Measurements from ENCODE around the gene RTCA.
"Not testable (repeated sequence)": the region's sequence is repeated elsewhere in the genome, so short reads cannot be mapped to it uniquely, and the experiment has no call there.

The RTCA gene

GRCh38 chr1:100246738-100247137 is 19.3 kb upstream of the RTCA start:
- H3K4me1 Mint-ChIP-seq (ENCODE audit: low read depth) = peaks cover 11% of the 10 kb centered on the region
- H3K27ac Mint-ChIP-seq = no peak overlapping the region

GRCh38 chr1:100249155-100249536 is 16.9 kb upstream of the RTCA start:
- DNase-seq (ENCODE audit: low spot score) = no peak
- H3K9me3 Mint-ChIP-seq = no peaks in the 10 kb centered on the region
- peaks cover 13% of the 10 kb centered on the region for H3K27me3 Mint-ChIP-seq (ENCODE audit: low read depth)
- H3K36me3 Mint-ChIP-seq (ENCODE audit: low read depth) = no peaks in the 10 kb centered on the region
- H3K27ac Mint-ChIP-seq = no peak overlapping the region
- no peak overlapping the region for H3K4me3 Mint-ChIP-seq
- peaks cover 9% of the 10 kb centered on the region for H3K4me1 Mint-ChIP-seq (ENCODE audit: low read depth)

More at GRCh38 chr1:100246738-100247137, 19.3 kb upstream of the RTCA start:
- Mint-ChIP-seq H3K36me3 (ENCODE audit: low read depth) (peaks cover 2% of the 10 kb centered on the region), H3K27me3 (ENCODE audit: low read depth) (no peaks in the 10 kb centered on the region), H3K9me3 (no peaks in the 10 kb centered on the region), H3K4me3 (no peak overlapping the region)
- DNase-seq (ENCODE audit: low spot score) = no peak

GRCh38 chr1:100249537-100250257 is 16.3 kb upstream of the RTCA start, which contains the start of gene DBT:
TSS of gene DBT (minus strand) at chr1:100249834. CDS start at chr1:100249820, 14 bp downstream.
- Mint-ChIP-seq H3K27ac (no peak within 1 kb of the TSS), H3K4me3 (no peak within 1 kb of the TSS), H3K36me3 (ENCODE audit: low read depth) (no peaks in the 10 kb centered on the region), H3K9me3 (no peaks in the 10 kb centered on the region), H3K27me3 (ENCODE audit: low read depth) (peaks cover 13% of the 10 kb centered on the region), H3K4me1 (ENCODE audit: low read depth) (peaks cover 7% of the 10 kb centered on the region)
- DNase-seq (ENCODE audit: low spot score) = peak; percentile 92

GRCh38 chr1:100250264-100250663 is 15.8 kb upstream of the RTCA start:
- no peak overlapping the region for H3K4me3 Mint-ChIP-seq
- H3K9me3 Mint-ChIP-seq = no peaks in the 10 kb centered on the region
- H3K36me3 Mint-ChIP-seq (ENCODE audit: low read depth) = no peaks in the 10 kb centered on the region
- H3K27me3 Mint-ChIP-seq (ENCODE audit: low read depth) = peaks cover 16% of the 10 kb centered on the region
- H3K4me1 Mint-ChIP-seq (ENCODE audit: low read depth) = peaks cover 6% of the 10 kb centered on the region
- no peak overlapping the region for H3K27ac Mint-ChIP-seq
- DNase-seq (ENCODE audit: low spot score) = no peak

- H3K27me3 Mint-ChIP-seq (ENCODE audit: low read depth) = peaks cover 19% of the 10 kb centered on the region
- H3K4me3 Mint-ChIP-seq = no peak overlapping the region
- no peak overlapping the region for H3K27ac Mint-ChIP-seq
- peaks cover 6% of the 10 kb centered on the region for H3K4me1 Mint-ChIP-seq (ENCODE audit: low read depth)
- no peaks in the 10 kb centered on the region for H3K9me3 Mint-ChIP-seq
- H3K36me3 Mint-ChIP-seq (ENCODE audit: low read depth) = no peaks in the 10 kb centered on the region
- DNase-seq (ENCODE audit: low spot score) = no peak
Observed at GRCh38 chr1:100250807-100251206, 15.2 kb upstream of the RTCA start.

- Mint-ChIP-seq H3K9me3 (no peaks in the 10 kb centered on the region), H3K4me3 (no peak overlapping the region), H3K27me3 (ENCODE audit: low read depth) (peaks cover 22% of the 10 kb centered on the region), H3K27ac (no peak overlapping the region), H3K36me3 (ENCODE audit: low read depth) (no peaks in the 10 kb centered on the region), H3K4me1 (ENCODE audit: low read depth) (no peaks in the 10 kb centered on the region)
- DNase-seq (ENCODE audit: low spot score) = no peak
Observed at GRCh38 chr1:100252901-100253300, 13.1 kb upstream of the RTCA start.

GRCh38 chr1:100253552-100253951 is 12.5 kb upstream of the RTCA start:
- Mint-ChIP-seq H3K36me3 (ENCODE audit: low read depth) (no peaks in the 10 kb centered on the region), H3K27me3 (ENCODE audit: low read depth) (peaks cover 22% of the 10 kb centered on the region), H3K4me3 (no peak overlapping the region), H3K9me3 (no peaks in the 10 kb centered on the region), H3K27ac (no peak overlapping the region), H3K4me1 (ENCODE audit: low read depth) (no peaks in the 10 kb centered on the region)
- DNase-seq (ENCODE audit: low spot score) = no peak

- not testable (repeated sequence) for H3K27ac Mint-ChIP-seq; DNase-seq (ENCODE audit: low spot score); H3K4me1 Mint-ChIP-seq (ENCODE audit: low read depth); H3K36me3 Mint-ChIP-seq (ENCODE audit: low read depth); H3K4me3 Mint-ChIP-seq; H3K9me3 Mint-ChIP-seq
- peaks cover 22% of the 10 kb centered on the region for H3K27me3 Mint-ChIP-seq (ENCODE audit: low read depth)
Observed at GRCh38 chr1:100256273-100256672, 9.7 kb upstream of the RTCA start.

- DNase-seq (ENCODE audit: low spot score); H3K4me1 Mint-ChIP-seq (ENCODE audit: low read depth); H3K9me3 Mint-ChIP-seq; H3K4me3 Mint-ChIP-seq; H3K27ac Mint-ChIP-seq; H3K36me3 Mint-ChIP-seq (ENCODE audit: low read depth): not testable (repeated sequence)
- H3K27me3 Mint-ChIP-seq (ENCODE audit: low read depth) = peaks cover 12% of the 10 kb centered on the region
Observed at GRCh38 chr1:100258427-100258826, 7.6 kb upstream of the RTCA start.

GRCh38 chr1:100261686-100262085 is 4.3 kb upstream of the RTCA start:
- H3K9me3 Mint-ChIP-seq = peaks cover 15% of the 10 kb centered on the region
- H3K36me3 Mint-ChIP-seq (ENCODE audit: low read depth) = peaks cover 24% of the 10 kb centered on the region
- no peak for DNase-seq (ENCODE audit: low spot score)
- H3K27me3 Mint-ChIP-seq (ENCODE audit: low read depth) = no peaks in the 10 kb centered on the region
- H3K27ac Mint-ChIP-seq = no peak overlapping the region
- no peak overlapping the region for H3K4me3 Mint-ChIP-seq
- H3K4me1 Mint-ChIP-seq (ENCODE audit: low read depth) = peaks cover 12% of the 10 kb centered on the region

- Mint-ChIP-seq H3K9me3 (peaks cover 15% of the 10 kb centered on the region), H3K4me3 (peak overlapping the region; percentile 10), H3K4me1 (ENCODE audit: low read depth) (peaks cover 24% of the 10 kb centered on the region), H3K36me3 (ENCODE audit: low read depth) (peaks cover 39% of the 10 kb centered on the region)
- not testable (repeated sequence) for H3K27me3 Mint-ChIP-seq (ENCODE audit: low read depth); H3K27ac Mint-ChIP-seq; DNase-seq (ENCODE audit: low spot score)
Observed at GRCh38 chr1:100264081-100264480, 1.9 kb upstream of the RTCA start.

- H3K36me3 Mint-ChIP-seq (ENCODE audit: low read depth) = peaks cover 45% of the 10 kb centered on the region
Observed at GRCh38 chr1:100265562-100265930, 470 bp upstream of the RTCA start.

GRCh38 chr1:100266741-100267140 is 725 bp downstream of the RTCA start:
- peaks cover 54% of the 10 kb centered on the region for H3K36me3 Mint-ChIP-seq (ENCODE audit: low read depth)
- H3K27ac Mint-ChIP-seq = peak overlapping the region; percentile 99
- peaks cover 11% of the 10 kb centered on the region for H3K9me3 Mint-ChIP-seq
- H3K4me3 Mint-ChIP-seq = peak overlapping the region; percentile 100
- H3K4me1 Mint-ChIP-seq (ENCODE audit: low read depth) = peaks cover 35% of the 10 kb centered on the region
- no peaks in the 10 kb centered on the region for H3K27me3 Mint-ChIP-seq (ENCODE audit: low read depth)
- peak; percentile 17 for DNase-seq (ENCODE audit: low spot score)

More at GRCh38 chr1:100265562-100265930, 470 bp upstream of the RTCA start:
- Mint-ChIP-seq H3K27ac (peak overlapping the region; percentile 99), H3K27me3 (ENCODE audit: low read depth) (no peaks in the 10 kb centered on the region), H3K4me3 (peak overlapping the region; percentile 100), H3K4me1 (ENCODE audit: low read depth) (peaks cover 28% of the 10 kb centered on the region), H3K9me3 (peaks cover 15% of the 10 kb centered on the region)
- DNase-seq (ENCODE audit: low spot score) = no peak

GRCh38 chr1:100267284-100267683 is 1.3 kb downstream of the RTCA start:
- peak overlapping the region; percentile 100 for H3K4me3 Mint-ChIP-seq
- peaks cover 9% of the 10 kb centered on the region for H3K9me3 Mint-ChIP-seq
- H3K4me1 Mint-ChIP-seq (ENCODE audit: low read depth) = peaks cover 38% of the 10 kb centered on the region
- peaks cover 58% of the 10 kb centered on the region for H3K36me3 Mint-ChIP-seq (ENCODE audit: low read depth)
- peak overlapping the region; percentile 99 for H3K27ac Mint-ChIP-seq
- H3K27me3 Mint-ChIP-seq (ENCODE audit: low read depth) = no peaks in the 10 kb centered on the region
- no peak for DNase-seq (ENCODE audit: low spot score)

GRCh38 chr1:100268202-100268601 is 2.2 kb downstream of the RTCA start:
- Mint-ChIP-seq H3K27me3 (ENCODE audit: low read depth) (no peaks in the 10 kb centered on the region), H3K27ac (peak overlapping the region; percentile 42), H3K9me3 (peaks cover 9% of the 10 kb centered on the region), H3K4me3 (peak overlapping the region; percentile 100), H3K4me1 (ENCODE audit: low read depth) (peaks cover 38% of the 10 kb centered on the region), H3K36me3 (ENCODE audit: low read depth) (peaks cover 60% of the 10 kb centered on the region)
- no peak for DNase-seq (ENCODE audit: low spot score)

All from T-helper 2 cell treated with Interferon-gamma antibody and Interleukin-4, amounts not matched to agents 5 μg/mL and 100 μg/mL, for 36 hours (primary cell).